ENCODE data around the gene CCDC160. TPM values are rescaled to one million over a fixed set of nuclear protein-coding genes. Genes with fewer than 3 reads are reported as not detected.

The CCDC160 gene
- total and polyA plus RNA-seq, 2 of the 8 experiments (the other 6 are each of a cell fraction or from before 2014, with no cell fraction given): 0.92 to 2.6 TPM

DNA sequence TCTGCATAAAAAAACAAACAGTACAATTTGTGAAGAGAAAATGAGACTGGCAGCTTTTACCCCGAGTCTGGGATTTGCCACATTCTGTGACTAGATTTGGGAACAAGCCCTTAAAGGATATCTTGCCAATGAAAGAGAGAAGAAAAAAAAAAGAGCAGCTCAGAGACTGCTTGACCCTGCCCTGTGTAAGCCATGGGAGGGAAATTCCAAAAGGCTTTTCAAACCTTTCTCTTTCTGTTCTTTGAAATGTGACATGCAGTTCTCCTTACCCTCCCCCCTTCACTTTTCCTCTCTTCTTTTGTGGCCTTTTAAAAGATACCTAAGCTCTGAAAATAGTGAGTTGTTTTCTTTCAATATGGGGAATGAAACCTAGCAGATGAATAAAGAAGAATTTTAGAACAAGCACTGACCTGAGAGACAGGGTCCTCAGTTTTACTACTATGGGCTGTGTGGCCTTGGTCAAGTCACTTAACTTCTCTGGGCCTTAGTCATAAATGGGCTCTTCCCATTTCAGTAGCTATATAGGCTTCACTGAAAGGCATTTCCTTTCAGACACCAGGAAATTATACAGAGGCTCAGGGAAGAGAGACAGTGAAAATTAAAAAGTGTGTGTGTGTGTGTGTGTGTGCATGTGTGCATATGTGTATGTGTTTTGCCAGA, 5.1 kb downstream of the CCDC160 start:
- Histone ChIP-seq H3K79me2 (ENCODE audit: control insufficient read depth in 1 of 2, insufficient read depth in 2 of 2, low read length in 2 of 2) (no peaks in the 10 kb centered on the region), H3K14ac (ENCODE audit: insufficient read length) (no peak overlapping the region), H3K79me1 (ENCODE audit: low read depth, low read length) (no peaks in the 10 kb centered on the region), H2BK20ac (ENCODE audit: low read length) (no peak overlapping the region), H2BK15ac (ENCODE audit: low read length) (no peak overlapping the region), H3K4ac (replicated peaks; ENCODE audit: insufficient read length, low read depth, low read length) (no peak overlapping the region), H2BK12ac (ENCODE audit: low read depth, low read length) (no peak overlapping the region), H4K5ac (ENCODE audit: insufficient read length, low read depth, low read length) (no peak overlapping the region), H4K8ac (ENCODE audit: extremely low read depth, insufficient read depth, low read length) (no peak overlapping the region), H3K56ac (replicated peaks; ENCODE audit: insufficient read length, low read depth, low read length) (no peak overlapping the region), H2AFZ (ENCODE audit: low read length) (no peak overlapping the region), H3K23ac (ENCODE audit: insufficient read length) (no peak overlapping the region), H3K27ac (ENCODE audit: low read depth, low read length) (no peak overlapping the region), H3K27me3 (replicated peaks in 1 of 4; ENCODE audit: control insufficient read depth in 3 of 4, extremely low read depth in 1 of 4, insufficient read depth in 3 of 4, low read length in 3 of 4) (no peaks in the 10 kb centered on the region), H3K9ac (replicated peaks in 1 of 4; ENCODE audit: extremely low read depth in 1 of 4, low read depth in 3 of 4, low read length in 3 of 4) (no peak overlapping the region), H3K36me3 (ENCODE audit: control insufficient read depth in 2 of 4, insufficient read depth in 4 of 4, low read length in 3 of 4) (peaks cover 0 to 7% (median 0%) of the 10 kb centered on the region in 4 experiments; a peak in 2 of 8 replicates), H4K91ac (replicated peaks; ENCODE audit: insufficient read length, low read length) (no peak overlapping the region), H2BK120ac (replicated peaks; ENCODE audit: low read depth, low read length) (no peak overlapping the region), H3K4me3 (ENCODE audit: extremely low read depth in 1 of 4, insufficient read depth in 2 of 4, low read depth in 3 of 4, low read length in 4 of 4) (no peak overlapping the region), H4K20me1 (replicated peaks in 1 of 2; ENCODE audit: control insufficient read depth in 1 of 2, insufficient read depth in 2 of 2, low read length in 2 of 2) (no peaks in the 10 kb centered on the region), H3K4me1 (replicated peaks in 1 of 4; ENCODE audit: control insufficient read depth in 3 of 4, insufficient read depth in 4 of 4, low read length in 3 of 4) (peaks cover 2 to 13% (median 6%) of the 10 kb centered on the region in 4 experiments; a peak in 4 of 7 replicates), H3K4me2 (ENCODE audit: insufficient read depth in 1 of 2, low read depth in 2 of 2, low read length in 2 of 2) (no peak overlapping the region; a peak in 1 of 4 replicates), H3K18ac (ENCODE audit: extremely low read depth, low read length) (no peak overlapping the region), H2AK5ac (ENCODE audit: low read depth, low read length) (no peak overlapping the region), H2BK5ac (ENCODE audit: low read depth, low read length) (no peak overlapping the region), H3K9me3 (ENCODE audit: insufficient read depth in 2 of 2, low read depth in 1 of 2, low read length in 1 of 2) (no peaks in the 10 kb centered on the region), H3K23me2 (ENCODE audit: low read depth, low read length) (no peaks in the 10 kb centered on the region)
- FAIRE-seq: peak; percentile 91
- no peak for TF ChIP-seq GTF2F1 (IDR thresholded peaks at IDR 0.05; ENCODE audit: borderline replicate concordance, low read depth, low read length)
- peak; percentile 84; the same call in 1 of the 2 replicates for TF ChIP-seq KDM1A (IDR thresholded peaks at IDR 0.05; ENCODE audit: borderline replicate concordance, low read length)
- 86% methylated on average over 1 of the region's 1 CpG; no CpG with 5 or more reads in 1 of the 2 experiments for WGBS, 2 experiments (ENCODE audit: extremely low coverage in 1 of 2, insufficient coverage in 1 of 2, insufficient read length in 1 of 2, insufficient replicate concordance in 2 of 2, low coverage in 1 of 2, low lambda C conversion rate in 2 of 2, missing lambda C conversion rate in 1 of 2)
- ChIA-PET POLR2A (ENCODE audit: partially characterized antibody) (interaction anchor here (1.1 kb wide), 1 partner anchor 68 kb away, joined by 3 read pairs; no protein-coding TSS in a partner anchor), CTCF (ENCODE audit: partially characterized antibody) (interaction anchor here (0.6 kb wide), 1 partner anchor 218 kb away, joined by 3 read pairs; no protein-coding TSS in a partner anchor)
- no peak for DNase-seq (ENCODE audit: low read depth in 1 of 2, low spot score in 2 of 2)

Measured in H1 (cell line).